Measurements from ENCODE around the gene CCL4L2.
"Not testable (repeated sequence)": the region's sequence is repeated elsewhere in the genome, so short reads cannot be mapped to it uniquely, and the experiment has no call there.

Gene CCL4L2

GRCh38 chr17:36210439-36211211, at the start of gene CCL4L2:
Gene CCL4L2, plus strand, starts transcription at chr17:36211063.
- H3K36me3 ChIP-seq, H3K9me3 ChIP-seq, H3K27me3 ChIP-seq: not testable (repeated sequence)
- Histone ChIP-seq H3K4me1 (ENCODE audit: control insufficient read depth in 1 of 2, insufficient read depth in 1 of 2, low read depth in 1 of 2, low read length in 1 of 2) (peaks cover 62 to 64% of the 10 kb centered on the region in 2 experiments), H3K27ac (peak within 1 kb of the TSS; percentile 86), H3K4me3 (ENCODE audit: low read depth in 1 of 2, low read length in 1 of 2) (peak within 1 kb of the TSS; percentile 21 to 49)
- peak; percentile 58 for TF ChIP-seq CTCF (IDR thresholded peaks at IDR 0.05)

GRCh38 chr17:36168836-36169235, 42.0 kb upstream of the CCL4L2 start:
- H3K27ac ChIP-seq; H3K4me3 ChIP-seq (ENCODE audit: low read depth in 1 of 2, low read length in 1 of 2); H3K27me3 ChIP-seq; H3K9me3 ChIP-seq; H3K4me1 ChIP-seq (ENCODE audit: control insufficient read depth in 1 of 2, insufficient read depth in 1 of 2, low read depth in 1 of 2, low read length in 1 of 2); H3K36me3 ChIP-seq: not testable (repeated sequence)

GRCh38 chr17:36176536-36176935, 34.3 kb upstream of the CCL4L2 start, which contains the start of gene TBC1D3B:
Gene TBC1D3B, minus strand, starts transcription at chr17:36176636. Its CDS starts 1,586 bp downstream, at chr17:36175050.
- not testable (repeated sequence) for H3K36me3 ChIP-seq; H3K27me3 ChIP-seq; H3K9me3 ChIP-seq; H3K27ac ChIP-seq; H3K4me1 ChIP-seq (ENCODE audit: control insufficient read depth in 1 of 2, insufficient read depth in 1 of 2, low read depth in 1 of 2, low read length in 1 of 2); H3K4me3 ChIP-seq (ENCODE audit: low read depth in 1 of 2, low read length in 1 of 2)

GRCh38 chr17:36181446-36182175, 29.3 kb upstream of the CCL4L2 start:
- Histone ChIP-seq H3K4me1 (ENCODE audit: control insufficient read depth in 1 of 2, insufficient read depth in 1 of 2, low read depth in 1 of 2, low read length in 1 of 2) (peaks cover 11 to 34% of the 10 kb centered on the region in 2 experiments), H3K27me3 (peaks cover 43% of the 10 kb centered on the region)
- H3K27ac ChIP-seq; H3K36me3 ChIP-seq; H3K9me3 ChIP-seq; H3K4me3 ChIP-seq (ENCODE audit: low read depth in 1 of 2, low read length in 1 of 2): not testable (repeated sequence)

- H3K27ac ChIP-seq = peak overlapping the region; percentile 93
- peaks cover 43% of the 10 kb centered on the region for H3K27me3 ChIP-seq
- peaks cover 19 to 42% of the 10 kb centered on the region in 2 experiments for H3K4me1 ChIP-seq (ENCODE audit: control insufficient read depth in 1 of 2, insufficient read depth in 1 of 2, low read depth in 1 of 2, low read length in 1 of 2)
- no peaks in the 10 kb centered on the region for H3K9me3 ChIP-seq
- H3K36me3 ChIP-seq = peaks cover 4% of the 10 kb centered on the region
- no peak for TF ChIP-seq CTCF (IDR thresholded peaks at IDR 0.05)
- peak overlapping the region; percentile 62 to 82 for H3K4me3 ChIP-seq (ENCODE audit: low read depth in 1 of 2, low read length in 1 of 2)
Observed at GRCh38 chr17:36182176-36183000, 28.5 kb upstream of the CCL4L2 start.

- Histone ChIP-seq H3K4me1 (ENCODE audit: control insufficient read depth in 1 of 2, insufficient read depth in 1 of 2, low read depth in 1 of 2, low read length in 1 of 2) (peaks cover 28 to 51% of the 10 kb centered on the region in 2 experiments), H3K27ac (peak overlapping the region; percentile 93), H3K36me3 (peaks cover 5% of the 10 kb centered on the region), H3K27me3 (peaks cover 43% of the 10 kb centered on the region), H3K9me3 (no peaks in the 10 kb centered on the region), H3K4me3 (ENCODE audit: low read depth in 1 of 2, low read length in 1 of 2) (peak overlapping the region; percentile 62 to 82)
- TF ChIP-seq CTCF (IDR thresholded peaks at IDR 0.05) = no peak
Observed at GRCh38 chr17:36183001-36183971, 27.6 kb upstream of the CCL4L2 start.

All from neutrophil (primary cell).